GM18858 (cell line): ENCODE results near the gene GNAI3.

ENCODE experiments used
- ATAC-seq: cut with Tn5 transposase; IDR thresholded peaks from one replicate; pipeline ENCODE4 v1.9.1; 2021; ENCODE audit not compliant: unreplicated experiment

GNAI3 gene

DNA sequence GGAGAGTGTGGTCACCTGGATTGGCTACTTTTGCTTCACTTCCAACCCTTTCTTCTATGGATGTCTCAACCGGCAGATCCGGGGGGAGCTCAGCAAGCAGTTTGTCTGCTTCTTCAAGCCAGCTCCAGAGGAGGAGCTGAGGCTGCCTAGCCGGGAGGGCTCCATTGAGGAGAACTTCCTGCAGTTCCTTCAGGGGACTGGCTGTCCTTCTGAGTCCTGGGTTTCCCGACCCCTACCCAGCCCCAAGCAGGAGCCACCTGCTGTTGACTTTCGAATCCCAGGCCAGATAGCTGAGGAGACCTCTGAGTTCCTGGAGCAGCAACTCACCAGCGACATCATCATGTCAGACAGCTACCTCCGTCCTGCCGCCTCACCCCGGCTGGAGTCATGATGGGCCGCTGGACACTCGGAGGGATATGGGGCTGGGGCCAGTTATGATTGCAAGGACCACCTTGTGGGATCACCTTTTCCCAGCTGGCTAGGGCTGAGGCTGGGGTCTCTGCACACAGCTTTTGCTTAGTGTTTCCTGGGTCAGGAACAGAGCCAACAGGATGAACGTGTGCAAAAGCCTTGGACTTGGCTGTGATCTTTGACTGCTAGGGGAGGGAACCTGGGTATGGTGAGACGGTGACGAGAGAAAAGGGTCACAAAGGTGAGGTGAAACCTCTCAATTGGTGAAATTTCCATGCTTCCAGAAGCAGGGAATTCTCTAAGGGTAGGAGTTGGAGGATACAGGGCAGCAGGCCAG lies 4.3 kb upstream of the GNAI3 start:
- no peak for ATAC-seq

DNA sequence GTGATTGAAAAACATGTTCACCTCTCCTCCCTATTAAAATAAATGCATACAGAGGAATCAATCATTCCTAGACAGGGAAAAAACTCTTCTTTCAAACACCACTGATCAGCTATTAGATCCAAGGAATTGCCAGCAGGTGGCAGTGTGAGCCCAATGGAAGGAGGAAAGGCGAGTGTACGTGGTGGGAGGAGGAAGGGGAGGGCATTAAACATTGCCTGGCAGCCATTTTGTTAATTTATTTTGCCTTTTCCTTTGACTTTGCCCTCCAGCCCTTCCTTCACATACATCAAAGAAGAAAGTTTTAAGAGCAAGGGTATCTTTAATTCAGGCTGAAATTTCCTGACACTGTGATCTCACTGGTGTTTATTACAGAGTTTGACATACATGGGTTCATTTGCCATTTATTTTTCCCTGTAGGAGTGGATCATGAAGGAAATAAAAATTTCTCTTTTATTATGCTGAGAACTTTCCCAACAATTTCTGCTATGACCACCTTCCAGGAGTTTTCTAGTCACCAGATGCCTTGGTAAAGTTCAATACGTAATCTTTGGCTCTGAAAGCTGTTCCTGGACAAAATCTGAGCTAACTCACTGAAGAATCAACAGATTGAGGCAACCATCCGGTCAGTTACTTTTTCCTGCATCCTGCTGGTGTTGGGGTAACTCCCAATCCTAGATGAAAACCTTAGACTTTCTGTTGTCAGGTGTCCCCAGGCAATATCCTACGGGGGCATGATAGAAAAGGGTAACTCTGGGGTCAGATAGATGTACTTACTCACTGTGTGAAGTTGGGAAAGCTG lies 1.9 kb upstream of the GNAI3 start:
- ATAC-seq, result peak; percentile 37

DNA sequence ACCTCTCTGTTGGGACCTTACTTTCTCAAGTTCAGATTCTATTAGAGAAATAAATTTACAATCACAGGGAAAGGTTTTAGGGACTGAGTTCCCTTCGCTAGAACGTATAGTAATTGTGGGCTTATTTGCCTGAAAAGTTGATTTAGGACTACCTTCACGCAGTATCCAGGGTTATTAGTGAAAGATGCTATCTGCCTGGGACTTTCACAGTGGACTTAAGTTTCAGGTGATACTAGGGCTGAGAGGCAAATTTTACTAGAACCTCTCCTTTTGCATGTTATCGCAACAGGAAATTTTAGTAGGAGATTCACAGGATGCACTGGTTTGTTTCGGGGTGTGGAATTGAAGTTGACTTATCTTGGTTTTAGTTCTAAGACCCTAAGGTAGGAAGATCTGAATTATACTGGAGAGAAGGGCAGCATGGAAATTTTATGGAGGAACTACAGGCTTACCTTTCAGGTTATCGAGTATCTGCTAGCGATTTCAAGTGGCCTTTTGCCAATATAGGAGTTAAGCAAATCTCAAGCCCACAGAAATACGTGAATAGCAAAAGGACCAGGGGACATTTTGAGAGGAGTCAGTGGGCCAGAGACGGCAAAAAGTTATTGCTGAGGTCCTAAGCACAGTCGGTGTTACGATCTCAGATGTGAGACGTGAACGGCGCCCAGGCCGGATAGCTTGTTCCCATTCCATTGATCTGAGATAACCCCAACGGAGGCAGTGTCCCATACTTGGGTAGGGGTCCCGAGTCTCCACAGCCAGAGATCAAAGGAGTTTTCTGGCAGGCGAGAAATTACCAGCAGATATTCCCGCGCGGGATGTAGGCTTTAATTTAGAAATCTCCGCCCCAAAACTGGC lies 723 bp upstream of the GNAI3 start:
- no peak for ATAC-seq

DNA sequence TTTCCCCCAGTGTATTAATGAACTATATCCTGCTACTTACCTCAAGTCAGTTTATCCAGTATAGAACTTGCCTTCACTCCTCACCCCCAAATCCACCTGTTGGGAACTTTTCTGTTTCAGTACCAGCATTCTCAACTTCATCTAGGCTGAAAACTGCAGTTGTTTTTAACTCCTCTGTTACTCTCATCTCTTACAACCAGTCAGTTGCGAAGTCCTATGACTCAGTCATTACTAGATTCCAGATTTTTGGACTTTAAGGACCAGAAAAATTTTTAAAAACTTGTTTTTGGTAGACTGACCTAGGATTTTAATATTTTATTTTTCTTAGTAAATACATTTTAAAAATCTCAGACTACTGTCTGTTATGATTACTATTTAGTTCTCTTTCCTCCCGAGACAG lies 8.1 kb downstream of the GNAI3 start:
- no peak for ATAC-seq

DNA sequence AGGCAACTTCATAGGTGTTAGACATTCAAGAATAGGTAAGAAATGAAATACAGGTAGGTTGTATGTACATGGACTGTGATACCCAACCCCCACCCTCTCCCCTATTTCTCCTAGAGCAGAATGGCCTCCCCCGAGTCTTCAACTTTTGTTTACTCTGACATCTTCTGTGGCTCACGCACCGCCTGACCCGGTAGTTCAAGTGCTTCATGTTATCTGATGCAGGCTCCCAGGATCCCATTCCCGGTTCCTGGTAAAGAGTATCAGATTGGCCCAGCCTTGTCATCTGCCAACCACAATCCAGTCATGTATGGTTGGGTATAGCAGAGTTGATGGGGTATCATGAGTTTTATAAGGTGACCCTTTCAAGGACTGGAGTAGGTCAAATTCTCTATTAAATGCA lies 9.1 kb downstream of the GNAI3 start:
- no peak for ATAC-seq

DNA sequence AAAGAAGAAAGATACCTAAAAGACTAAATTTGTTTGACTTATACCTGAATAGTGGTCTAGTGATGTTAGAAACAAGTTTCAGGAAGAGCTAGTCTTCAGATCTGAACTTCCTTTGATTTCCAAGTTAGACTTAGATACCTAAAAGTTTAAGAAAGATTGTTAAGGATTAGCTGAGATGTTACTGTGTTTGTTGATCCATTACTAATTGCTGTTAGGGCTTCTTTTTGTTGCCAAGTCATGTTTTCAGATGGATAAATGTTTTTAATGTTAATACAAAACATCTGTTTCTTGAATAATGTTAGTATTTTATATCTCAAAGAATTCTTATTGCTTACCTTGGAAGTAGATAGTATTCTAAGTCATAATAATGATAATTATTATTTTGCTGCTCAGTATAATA lies 11.6 kb downstream of the GNAI3 start:
- no peak for ATAC-seq

DNA sequence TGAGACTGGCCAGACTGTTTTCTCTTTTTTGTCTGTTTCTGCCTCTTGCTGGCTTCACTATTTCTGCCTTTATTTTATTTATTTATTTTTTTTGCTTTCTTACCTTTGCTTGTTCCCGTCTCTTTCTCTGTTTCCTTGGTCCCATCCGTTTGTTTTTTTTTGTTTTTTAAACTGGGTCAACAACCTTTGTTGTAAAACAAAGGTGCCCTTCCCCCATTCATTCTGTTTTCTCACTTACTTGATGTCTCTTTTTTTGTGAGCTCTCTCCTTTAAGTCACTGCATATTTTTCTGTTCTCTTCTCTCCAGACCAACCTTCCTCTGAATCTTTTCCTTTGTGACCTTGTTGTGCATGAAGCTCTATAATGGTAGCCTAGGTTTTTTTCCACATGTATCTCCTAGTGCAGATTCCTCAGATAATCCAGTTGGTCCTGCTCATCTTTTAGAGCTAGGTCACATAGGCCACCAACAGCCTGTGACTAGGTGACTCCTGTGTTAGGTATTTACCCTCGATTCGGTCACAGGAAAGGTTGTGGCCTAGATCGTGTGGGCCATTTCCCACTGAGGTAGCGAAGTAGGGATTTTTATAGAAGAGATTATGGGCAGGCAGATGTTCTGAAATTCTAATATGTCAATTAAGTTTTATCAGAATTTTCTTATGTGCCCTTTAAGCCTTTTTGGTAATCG lies 15.9 kb downstream of the GNAI3 start:
- no peak for ATAC-seq

DNA sequence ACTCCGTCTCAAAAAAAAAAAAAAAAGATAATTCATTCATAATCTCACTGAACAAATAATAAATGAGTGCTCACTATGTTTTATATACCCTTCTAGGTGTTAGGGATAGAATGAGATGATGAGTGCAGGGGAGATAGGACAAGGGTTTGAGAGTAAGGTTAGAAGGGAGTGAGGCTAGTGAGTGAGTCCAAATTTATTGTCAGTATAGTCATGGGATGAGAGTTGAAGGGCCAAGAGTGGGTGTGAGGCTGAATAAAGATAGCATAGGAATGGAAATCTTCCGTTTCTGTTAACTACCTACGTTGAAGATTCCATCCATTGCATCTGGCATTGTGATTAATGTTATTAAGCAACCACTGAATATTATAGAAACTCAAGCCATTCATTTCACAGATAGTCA lies 16.8 kb downstream of the GNAI3 start:
- no peak for ATAC-seq

DNA sequence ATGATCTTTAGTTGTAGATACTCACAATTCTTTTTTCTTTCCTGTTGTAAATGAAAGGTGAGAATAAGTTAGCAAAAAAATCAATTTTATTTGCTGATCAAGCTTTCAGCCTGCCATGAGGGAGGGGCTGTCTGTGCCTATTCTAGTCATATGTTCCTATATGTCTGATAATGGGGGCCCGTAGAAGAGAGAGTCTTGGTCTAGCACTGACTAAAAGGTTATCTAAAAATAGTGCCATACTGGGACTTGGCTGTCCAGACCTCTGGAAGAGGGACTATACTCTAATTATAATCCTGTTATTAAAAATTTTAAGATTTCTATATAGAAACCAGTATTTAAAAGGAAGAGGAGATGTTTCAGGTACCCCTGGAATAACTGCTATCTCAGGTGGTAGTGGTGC lies 18.6 kb downstream of the GNAI3 start:
- ATAC-seq, result no peak

DNA sequence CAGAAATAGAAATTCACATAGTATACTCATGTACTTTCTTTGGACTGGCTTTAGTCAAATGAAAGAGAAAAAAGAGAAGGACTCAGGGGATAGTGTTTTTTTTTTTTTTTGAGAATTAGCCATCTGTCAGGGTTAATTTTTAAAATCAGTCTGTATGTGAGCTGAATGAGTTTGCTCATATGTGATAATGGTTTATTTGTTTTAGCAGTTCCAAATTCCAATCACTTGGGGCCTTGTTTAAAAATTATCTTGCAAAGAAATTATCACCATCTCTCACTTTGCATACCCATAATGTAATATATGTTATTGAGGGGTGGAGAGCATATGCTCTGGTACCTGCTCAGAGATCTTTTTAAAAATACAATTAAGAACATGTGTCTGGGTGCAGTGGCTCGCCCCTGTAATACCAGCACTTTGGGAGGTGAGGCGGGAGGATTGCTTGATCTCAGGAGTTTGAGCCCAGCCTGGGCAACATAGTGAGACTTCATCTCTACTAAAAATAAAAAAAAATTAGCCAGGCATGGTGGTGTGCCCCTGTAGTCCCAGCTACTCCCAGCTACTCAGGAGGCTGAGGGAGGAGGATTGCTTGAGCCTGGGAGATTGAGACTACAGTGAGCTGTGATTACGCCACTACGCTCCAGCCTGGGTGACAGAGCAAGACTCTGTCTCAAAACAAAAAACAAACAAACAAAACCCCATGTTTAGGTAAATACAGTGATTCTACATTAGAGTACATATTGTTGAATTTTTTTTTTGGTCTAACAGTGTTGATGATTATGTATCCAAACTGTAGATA lies 19.7 kb downstream of the GNAI3 start:
- ATAC-seq, result no peak

DNA sequence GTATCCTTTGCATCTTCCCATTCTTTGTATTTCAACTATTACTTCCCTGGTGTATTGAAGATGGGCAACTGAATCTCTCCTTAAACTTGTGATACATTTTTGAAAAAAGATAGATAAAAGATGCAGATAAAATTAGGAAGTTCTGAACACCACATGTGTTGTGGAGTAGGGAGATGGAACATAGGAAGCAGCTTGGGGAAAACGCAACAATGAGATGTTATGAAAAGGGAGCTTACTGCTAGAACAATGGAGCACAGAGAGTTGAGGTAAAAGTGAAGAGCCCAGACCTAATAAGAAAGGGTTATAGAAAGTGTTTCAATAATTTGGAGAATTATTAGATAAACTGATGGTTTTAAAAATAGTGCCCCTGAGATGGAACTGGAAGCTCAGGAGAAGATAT lies 20.9 kb downstream of the GNAI3 start:
- ATAC-seq, result no peak

DNA sequence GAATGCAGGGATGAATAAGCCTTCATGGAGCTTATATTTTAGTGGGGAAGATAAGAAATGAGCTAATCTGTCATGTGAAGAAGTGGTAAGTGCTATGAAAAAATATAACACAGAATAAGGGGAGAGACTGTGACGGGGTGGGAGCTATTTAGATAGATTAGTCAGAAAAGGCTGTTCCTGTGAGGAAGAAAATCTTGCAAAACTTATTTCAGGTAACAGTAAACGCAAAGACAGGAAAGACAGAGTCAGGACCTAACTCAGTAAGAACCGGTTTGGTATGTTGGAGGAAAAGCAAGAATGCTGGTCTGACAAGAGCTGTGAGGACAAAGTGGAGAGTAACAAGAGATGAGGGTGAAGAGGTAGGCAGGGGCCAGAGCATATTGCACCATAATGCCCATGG lies 22.0 kb downstream of the GNAI3 start:
- no peak for ATAC-seq

DNA sequence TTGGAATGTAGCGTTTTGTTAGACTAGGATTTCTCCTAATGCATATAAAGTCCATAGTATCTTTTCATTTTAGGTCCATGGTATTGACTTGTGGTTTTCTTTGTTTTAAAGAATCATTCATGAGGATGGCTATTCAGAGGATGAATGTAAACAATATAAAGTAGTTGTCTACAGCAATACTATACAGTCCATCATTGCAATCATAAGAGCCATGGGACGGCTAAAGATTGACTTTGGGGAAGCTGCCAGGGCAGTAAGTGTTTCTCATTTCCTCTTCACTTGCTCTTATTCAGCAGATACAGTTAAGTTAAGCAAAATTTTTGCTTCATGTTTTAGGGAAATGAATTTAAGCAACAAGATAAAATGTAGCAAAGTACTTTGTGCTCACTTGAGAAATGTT lies 25.4 kb downstream of the GNAI3 start:
- ATAC-seq, result no peak

DNA sequence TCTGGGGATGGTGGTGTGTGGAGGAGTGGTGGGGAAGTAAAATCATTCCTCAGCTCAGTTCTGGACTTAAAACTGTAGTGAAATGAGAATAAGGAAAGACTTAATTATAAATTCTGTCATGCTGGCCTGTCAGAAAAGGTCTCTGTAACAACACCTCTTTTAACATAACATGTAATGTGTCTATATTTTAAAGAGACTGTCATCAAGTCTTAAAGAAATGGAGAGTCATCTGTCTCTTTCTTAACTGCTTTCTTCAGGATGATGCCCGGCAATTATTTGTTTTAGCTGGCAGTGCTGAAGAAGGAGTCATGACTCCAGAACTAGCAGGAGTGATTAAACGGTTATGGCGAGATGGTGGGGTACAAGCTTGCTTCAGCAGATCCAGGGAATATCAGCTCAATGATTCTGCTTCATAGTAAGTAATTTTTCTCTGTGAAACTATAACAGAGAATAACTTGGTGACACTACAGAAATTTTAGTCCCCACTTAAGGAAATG lies 30.6 kb downstream of the GNAI3 start:
- no peak for ATAC-seq

DNA sequence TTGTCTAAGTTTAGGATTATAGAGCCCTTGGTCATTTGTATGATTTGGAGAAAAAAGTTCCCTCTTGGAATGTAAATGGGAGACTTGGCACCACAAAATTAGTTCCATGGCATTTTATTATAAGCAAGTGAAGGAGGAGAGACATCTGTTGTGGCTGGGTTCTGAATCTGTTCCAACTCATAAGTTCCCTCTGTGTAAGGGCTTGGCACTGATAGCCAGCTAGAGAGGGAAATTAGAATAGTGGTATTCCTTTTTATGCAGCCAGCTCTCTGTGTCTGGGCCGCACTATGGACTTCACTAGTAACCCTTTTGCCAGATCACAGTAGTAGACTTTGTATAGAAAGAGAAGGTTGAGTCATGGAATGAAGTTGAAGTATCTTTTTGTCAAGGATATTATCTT lies 31.1 kb downstream of the GNAI3 start:
- ATAC-seq, result no peak

DNA sequence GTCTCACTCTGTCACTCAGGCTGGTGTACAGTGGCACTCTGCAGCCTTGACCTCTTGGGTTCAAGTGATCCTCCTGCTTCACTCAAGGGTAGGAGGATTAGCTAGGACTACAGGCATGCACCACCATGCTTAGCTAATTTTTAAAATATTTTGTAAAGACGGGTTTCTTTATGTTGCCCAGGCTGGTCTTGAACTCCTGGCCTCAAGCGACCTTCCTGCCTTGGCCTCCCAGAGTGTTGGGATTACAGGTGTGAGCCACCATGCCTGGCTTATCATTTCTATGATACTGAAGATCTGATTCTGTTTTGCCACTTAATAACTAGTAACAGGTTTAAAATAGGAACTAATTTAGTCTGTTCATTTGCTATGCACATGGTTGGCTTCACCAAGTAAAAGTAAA lies 33.6 kb downstream of the GNAI3 start:
- ATAC-seq, result no peak

DNA sequence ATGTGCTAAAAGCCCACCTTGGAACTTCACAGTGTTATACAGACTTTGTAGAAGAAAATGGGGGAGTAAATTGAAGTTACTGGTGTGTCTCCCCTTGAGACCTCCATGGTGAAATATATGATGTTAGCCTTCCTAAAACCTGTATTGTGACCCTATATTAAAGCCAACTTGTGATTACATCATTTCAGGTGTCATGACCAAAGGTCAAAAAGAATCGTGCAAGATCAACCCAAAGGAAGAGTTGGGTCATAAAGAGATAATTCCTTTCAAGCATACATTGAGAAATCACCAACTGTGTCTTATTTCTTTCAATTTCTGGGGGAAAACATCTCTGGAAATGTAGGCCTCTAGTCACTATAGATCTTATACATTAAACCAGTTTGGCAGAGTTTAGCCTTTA lies 36.4 kb downstream of the GNAI3 start:
- ATAC-seq, result no peak

DNA sequence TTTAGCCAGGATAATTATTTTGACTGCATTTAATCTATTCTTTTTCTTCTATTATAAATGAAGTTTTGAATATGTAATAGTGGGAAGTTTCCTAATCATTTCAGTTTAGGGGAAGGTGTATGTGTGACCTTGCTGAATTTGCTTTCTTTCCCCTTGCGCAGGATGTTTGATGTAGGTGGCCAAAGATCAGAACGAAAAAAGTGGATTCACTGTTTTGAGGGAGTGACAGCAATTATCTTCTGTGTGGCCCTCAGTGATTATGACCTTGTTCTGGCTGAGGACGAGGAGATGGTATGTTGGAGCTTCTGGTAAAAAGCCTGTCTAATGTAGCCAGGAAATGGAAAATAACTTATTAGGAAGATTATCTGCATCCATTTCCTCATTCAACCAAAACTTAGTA lies 37.6 kb downstream of the GNAI3 start:
- ATAC-seq, result no peak

DNA sequence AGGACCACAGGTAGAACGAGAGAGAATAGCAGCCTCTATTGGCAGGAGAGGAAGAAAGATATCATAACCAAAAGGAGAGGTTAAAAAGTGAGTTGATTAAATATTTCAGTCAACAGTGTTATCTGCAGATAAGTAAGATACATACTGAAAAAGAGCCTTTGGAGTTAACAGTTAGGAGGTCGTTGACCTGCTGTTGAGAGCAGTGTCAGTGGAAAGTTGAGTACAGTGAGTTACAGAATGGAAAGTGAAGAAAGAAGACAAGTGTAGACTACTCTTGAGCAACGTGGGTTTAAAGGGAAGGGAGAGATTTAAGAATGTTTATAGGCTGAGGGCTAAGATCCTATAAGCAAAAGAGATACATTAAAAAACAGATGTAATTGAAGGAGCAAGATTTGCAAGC lies 40.8 kb downstream of the GNAI3 start:
- no peak for ATAC-seq

DNA sequence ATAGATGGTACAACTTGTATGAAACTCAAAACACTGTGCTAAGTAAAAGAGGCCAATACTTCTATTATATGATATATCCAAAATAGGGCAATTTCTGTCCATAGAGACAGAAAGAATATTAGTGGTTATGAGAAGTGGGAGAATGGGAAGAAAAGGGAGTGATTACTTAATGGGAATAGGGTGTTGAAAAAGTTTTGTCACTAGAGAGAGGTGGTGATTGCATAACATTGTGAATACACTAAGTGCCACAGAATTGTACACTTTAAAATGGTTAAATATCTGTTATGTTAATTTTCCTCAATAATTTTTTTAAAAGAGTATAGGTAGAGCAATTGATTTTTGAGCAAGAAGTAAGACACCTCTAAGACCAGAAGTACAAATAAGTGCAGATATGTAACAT lies 41.3 kb downstream of the GNAI3 start:
- no peak for ATAC-seq
